T-helper 2 cell (primary cell): ENCODE measurements around the gene ZNF486.
"Not testable (repeated sequence)": the region's sequence is repeated elsewhere in the genome, so short reads cannot be mapped to it uniquely, and the experiment has no call there.

Experiments
- DNase-seq, 5 experiments: peaks; one replicate each; pipeline versions ENCODE4 v3.0.0 to v3.0.0-alpha.2; 2012 to 2022

Gene ZNF486

DNA sequence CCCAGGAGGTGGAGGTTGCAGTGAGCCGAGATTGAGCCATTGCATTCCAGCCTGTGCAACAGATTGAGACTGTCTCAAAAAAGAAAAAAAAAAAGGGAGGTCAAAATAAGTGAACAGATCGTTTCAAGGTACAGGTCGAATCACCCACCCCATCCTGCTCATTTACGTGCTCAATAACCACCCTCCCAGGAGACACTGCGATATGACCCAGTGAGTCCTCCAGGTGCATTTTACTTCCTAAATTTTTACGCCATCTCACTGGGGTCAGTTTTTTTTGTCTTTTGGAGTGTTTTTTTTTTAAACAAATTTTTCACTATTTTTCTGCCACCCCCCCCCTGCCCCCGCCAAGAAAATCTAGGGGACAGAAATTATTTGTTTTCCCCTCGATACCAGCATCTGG lies 68.1 kb downstream of the ZNF486 start:
- DNase-seq = no peak

DNA sequence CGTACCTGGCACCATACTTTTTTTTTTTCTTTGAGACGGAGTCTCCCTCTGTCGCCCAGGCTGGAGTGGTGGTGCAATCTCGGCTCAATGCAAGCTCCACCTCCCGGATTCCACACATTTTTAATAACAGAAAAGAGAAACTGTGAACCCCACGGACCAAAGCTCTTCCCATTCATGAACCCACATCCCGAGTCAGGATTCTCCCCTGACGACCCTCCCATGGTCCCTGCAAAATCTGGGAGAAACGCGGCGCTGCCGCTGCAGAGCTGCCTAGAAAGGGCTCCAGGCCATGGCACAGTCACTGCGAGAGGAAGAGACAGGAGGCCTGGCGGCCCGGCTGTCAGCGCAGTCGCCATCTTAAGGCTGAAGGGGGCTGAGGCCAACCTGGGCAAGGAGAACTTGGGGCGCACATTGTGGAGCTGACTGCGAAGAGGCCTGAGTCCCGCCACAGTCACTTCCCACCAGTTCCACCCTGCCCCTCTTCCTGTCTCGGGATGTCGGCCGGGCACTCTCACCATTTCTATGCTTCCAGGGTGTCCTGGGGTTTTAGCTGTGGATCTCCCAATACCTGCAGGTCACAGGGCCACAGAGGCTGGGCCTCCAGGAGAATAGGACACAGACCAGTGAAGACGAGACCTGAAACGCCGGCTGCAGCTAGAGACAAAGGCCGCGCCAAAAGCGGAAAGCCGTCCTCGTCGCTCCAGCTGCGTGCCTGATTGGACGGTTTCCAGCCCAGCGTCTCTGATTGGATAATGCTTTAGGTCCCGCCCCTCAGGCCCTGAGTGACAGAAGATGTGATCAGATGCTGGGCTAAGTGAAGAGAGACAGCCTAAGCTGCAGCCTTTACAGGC lies 71.0 kb downstream of the ZNF486 start:
- peak; percentile 57 to 91 (median 77) for DNase-seq

DNA sequence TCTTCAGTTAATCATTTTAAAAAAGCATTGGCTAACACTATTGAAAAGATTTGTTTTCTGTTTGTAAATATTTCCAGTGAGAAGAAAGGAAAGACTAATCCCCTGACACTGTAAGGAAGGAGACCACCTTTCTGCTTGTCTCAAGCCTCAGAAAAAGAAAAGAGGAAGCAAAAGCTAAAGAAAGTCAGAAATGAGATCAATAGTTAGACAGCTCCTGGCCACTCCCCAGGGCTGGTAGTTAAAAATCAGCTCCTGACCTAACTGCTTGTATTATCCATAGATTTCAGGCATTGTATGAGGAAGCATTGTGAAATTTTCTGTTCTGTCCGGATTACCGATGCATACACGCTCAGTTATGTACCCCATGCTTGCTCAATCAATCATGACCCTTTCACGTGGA lies 76.6 kb downstream of the ZNF486 start:
- no peak for DNase-seq

DNA sequence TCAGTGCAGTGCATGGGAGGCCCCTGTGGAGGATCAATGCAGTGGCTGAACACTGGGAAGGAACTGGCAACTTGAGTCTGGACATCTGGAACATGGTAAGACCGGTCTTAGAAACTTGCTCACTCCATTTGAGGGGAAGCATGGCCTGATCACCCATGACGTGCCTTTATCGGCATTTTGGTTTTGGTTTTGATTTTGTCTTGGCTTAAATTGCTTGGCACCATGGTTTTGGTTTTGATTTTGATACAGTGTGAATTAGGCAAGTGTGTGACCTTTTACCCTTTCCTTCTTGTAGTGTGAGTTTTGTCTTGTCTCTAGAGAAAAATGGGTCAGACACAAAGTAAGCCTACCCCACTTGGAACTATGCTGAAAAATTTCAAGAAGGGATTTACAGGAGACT lies 77.3 kb downstream of the ZNF486 start:
- peak in 1 of 5 experiments; percentile 22 for DNase-seq

DNA sequence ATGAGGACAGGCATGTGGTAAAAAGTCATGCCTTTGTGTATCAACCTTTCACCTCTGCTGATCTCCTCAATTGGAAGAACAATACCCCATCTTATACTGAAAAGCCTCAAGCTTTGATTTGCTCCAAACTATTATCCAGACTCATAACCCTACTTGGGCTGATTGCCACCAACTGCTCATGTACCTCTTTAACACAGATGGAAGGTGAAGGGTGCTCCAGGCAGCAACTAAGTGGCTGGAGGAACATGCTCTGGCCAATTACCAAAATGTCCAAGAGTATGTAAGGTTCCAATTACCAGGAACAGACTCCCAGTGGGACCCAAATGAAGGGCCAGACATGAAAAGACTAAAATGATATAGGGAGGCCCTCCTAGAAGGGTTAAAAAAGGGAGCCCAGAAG lies 78.3 kb downstream of the ZNF486 start:
- DNase-seq = no peak

DNA sequence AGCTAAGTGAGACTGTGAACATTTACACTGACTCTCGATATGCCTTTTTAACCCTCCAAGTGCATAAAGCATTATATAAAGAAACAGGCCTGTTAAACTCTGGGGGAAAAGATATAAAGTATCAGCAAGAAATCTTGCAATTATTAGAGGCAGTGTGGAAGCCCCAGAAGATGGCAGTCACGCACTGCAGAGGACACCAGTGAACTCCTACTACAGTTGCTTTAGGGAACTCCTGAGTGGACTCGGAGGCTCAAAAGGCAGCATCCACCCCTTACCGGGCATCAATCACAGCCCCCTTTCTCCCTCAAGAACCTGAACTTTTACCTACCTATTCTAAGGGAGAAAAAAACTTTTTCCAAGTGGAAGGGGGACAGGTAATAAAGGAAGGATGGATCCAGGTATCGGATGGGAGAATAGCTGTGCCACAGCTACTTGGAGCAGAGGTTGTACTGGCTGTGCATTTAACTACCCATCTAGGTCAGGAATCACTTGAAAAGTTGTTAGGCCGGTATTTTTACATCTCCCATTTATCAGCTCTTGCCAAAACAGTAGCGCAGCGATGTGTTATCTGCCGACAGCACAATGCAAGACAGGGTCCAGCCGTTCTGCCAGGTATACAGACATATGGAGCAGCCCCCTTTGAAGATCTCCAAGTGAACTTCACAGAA lies 80.1 kb downstream of the ZNF486 start:
- peak in 1 of 5 experiments; percentile 12 for DNase-seq

DNA sequence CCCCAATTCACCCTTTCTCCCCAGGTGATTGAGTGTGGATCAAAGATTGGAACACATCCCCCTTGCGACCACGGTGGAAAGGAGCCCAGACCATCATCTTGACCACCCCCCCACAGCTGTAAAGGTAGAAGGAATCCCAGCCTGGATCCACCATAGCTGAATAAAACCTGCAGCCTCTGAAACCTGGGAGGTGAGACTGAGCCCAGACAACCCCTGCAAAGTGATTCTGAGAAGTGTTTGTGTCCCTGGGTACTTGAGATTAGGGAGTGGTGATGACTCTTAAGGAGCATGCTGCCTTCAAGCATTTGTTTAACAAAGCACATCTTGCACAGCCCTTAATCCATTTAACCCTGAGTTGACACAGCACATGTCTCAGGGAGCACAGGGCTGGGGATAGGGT lies 81.2 kb downstream of the ZNF486 start:
- DNase-seq = not testable (repeated sequence)
